Measurements from ENCODE around the gene PGRMC1.
A peak's percentile ranks its signal among the peaks of the same experiment; 100 is the strongest.
"Not testable (repeated sequence)": the region's sequence is repeated elsewhere in the genome, so short reads cannot be mapped to it uniquely, and the experiment has no call there.

The PGRMC1 gene

DNA sequence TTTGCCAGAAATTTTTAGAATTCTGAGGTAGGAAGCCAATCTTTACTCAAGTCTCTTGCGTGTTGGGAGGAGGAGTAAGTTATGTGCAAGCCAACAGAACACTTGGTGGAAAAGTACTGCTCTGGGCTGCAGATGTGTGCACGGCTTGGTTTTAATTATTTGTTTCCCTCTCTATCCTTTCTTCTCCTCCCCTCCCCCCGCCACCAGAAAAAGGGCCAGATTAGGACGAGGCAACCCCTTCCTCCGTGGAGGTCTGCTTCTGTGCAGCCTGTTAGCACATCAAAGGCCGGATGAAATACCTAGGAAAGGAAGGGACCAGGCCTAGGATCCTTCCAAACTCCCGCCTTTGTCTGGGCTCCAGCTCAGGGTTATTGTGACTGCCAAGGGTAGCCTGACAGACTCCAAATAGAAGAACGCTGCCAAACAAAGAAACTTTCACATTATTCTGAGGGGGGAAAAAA is 1.0 kb upstream of the PGRMC1 start:
- DNase-seq (ENCODE audit: low read depth), result no peak

- DNase-seq (ENCODE audit: low read depth), result peak; percentile 67
Measured at GRCh38 chrX:119236623-119237561, 807 bp downstream of the PGRMC1 start.

DNA sequence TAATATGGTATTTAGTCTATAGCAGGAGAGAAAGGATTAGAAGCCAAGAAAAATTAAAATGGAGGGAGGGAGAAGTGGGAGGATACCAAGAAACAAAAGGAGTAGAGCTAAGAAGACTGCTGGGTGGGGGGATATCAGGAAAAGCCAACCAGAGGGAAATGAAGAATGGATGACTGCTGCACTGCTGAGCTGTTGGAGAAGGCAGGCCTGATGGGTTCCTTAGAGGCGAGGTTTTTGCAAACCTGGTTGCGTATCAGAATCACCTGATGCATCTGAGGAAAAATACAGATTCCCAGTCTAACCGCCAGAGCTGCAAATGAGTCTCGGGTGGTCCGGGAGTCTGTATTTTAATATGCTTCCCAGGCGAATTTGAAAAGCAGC is 1.5 kb downstream of the PGRMC1 start:
- DNase-seq (ENCODE audit: low read depth), result no peak

DNA sequence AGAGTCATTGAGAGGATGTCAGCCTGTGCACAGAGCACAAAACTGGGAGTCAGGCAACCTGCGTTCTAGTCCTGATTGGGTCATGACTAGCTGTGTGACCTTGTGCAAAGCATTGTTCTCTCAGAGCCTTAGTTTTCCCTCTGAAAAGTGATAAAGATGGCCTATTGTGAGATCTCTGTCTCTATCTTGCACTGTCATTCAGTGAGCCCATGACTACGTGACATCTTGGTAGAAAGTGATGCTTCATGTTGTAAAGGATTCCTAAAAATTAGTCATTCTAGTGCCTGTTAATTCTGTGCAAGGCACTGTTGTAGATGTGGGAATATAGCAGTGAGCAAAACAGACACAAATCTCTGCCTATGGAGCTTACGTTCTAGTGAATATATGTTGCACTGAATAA is 2.5 kb downstream of the PGRMC1 start:
- DNase-seq (ENCODE audit: low read depth), result no peak

- peak; percentile 87 for DNase-seq (ENCODE audit: low read depth)
Measured at GRCh38 chrX:119240356-119240755, 4.3 kb downstream of the PGRMC1 start.

DNA sequence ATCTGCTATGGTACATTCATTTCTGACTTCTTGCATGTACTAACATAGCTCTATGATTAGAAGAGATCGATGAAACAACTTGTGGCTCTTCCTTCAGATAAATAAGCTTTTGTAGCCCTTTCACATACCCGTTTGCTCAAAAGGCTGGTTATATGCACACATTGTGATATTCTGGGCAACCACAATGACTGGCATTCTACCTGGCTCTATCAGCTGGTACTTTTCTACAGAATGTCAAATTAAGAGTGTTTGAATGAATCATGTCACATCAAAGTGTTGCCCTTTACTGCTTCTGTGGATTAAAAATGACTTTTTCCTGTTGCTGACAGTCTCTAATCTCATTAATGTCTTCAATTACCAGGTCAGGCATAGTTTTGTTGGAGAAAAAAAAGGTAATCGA is 11.6 kb downstream of the PGRMC1 start:
- DNase-seq (ENCODE audit: low read depth), result no peak

DNA sequence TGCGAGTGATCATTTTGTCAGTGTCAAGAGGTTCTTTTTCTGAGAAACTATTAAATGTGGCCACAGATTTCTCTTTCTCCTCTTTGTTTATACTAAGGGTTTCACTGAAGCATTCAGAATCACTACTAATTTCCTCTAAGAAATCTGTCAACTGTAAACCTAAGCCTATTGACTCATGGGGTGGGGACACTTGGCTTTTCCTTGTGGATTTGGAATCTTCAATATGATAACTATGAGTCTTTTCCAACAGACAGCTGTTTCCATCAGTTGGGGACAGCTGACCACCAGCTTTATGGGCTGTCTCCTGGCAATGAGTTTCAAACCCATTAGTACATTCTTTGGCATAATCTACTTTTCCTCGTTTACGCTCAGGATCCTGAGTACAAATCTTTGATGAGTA is 13.8 kb downstream of the PGRMC1 start:
- DNase-seq (ENCODE audit: low read depth), result no peak

DNA sequence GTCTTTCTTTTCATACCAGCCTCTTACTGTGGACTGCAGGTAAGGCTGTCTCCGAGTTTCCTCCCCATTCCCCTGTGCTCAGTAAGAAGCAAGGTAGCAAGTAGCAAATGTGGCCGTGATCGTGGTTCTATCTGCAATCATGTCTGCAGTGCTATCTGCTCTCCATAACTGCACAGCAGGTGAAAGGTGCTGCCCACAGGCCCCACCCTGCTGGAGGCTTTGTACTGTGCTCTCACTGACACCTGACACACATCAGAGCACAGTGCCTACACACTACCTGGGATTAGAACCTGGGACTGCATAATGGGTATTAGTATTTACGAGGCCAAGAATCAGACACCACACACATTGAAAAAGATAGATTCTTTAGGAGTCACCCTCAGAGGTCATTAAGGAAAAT is 15.3 kb downstream of the PGRMC1 start:
- DNase-seq (ENCODE audit: low read depth), result no peak

- no peak for DNase-seq (ENCODE audit: low read depth)
Measured at GRCh38 chrX:119252716-119253115, 16.6 kb downstream of the PGRMC1 start.

DNA sequence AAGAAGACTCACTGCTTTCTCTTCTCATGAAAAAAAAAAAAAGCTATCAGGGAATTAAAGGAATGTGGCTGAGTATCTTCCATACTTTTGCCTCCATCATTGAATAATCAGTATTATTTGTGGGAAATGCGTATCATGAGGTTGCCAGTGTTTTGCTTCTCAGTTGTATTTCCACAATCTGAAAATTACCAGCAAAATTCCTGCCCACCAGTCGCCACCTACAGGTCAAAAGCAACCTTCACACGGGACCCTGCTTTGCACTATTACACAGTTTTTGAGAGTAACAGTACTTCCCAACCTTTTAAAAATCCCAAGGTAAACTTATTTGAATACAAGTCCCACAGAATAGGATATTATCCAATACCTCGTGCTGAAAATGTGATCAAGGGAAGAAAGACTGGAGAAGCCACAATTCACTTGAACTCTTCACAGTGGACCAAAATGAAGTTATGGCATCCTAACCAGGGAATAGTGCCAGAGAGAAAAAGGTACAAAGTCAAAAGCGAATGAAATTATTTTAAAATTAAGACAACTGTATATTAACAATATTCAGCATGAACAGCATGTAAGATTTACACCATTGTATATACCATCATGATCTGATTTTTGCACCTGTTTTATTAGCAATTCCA is 30.4 kb downstream of the PGRMC1 start:
- DNase-seq (ENCODE audit: low read depth), result peak; percentile 33

- DNase-seq (ENCODE audit: low read depth), result not testable (repeated sequence)
Measured at GRCh38 chrX:119267115-119267514, 31.0 kb downstream of the PGRMC1 start.

- DNase-seq (ENCODE audit: low read depth), result no peak
Measured at GRCh38 chrX:119272882-119273419, 36.9 kb downstream of the PGRMC1 start.

DNA sequence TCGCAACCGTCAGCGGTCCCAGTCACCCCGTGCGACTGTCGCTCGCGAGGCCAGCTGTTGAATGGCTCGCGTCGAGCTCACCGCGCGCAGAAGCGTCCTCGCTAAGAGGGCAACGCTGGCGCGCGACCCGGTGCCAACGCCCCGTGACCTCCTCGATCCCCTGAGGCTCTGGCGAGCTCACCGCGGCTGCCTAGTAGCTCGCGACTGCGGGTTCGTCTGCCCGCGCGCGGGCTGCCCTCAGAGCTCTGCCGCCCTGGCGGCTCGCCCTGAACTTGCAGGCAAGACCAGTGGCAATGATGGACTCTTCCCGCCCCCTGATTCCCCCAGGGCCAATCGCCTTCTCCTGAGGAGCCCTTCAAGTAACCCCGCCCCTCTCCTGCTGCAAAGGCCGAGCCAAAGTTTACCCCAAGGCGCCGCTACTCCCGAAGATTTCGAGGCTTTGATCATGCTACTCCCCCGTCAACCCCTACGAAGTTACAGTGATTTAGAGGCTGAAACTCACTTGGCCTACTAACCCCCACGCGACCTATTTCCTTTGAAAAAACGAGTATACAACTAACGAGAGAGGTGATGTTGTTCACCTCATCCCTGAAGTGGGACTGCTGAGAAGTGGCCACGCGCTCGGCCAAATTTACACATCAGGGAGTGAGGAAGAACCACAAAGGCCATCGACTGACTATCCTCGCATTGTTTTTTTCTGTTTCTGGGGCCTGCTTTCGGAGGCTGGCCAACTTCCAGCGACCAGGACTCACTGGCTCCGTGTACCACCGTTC is 37.5 kb downstream of the PGRMC1 start:
- peak; percentile 42 for DNase-seq (ENCODE audit: low read depth)

DNA sequence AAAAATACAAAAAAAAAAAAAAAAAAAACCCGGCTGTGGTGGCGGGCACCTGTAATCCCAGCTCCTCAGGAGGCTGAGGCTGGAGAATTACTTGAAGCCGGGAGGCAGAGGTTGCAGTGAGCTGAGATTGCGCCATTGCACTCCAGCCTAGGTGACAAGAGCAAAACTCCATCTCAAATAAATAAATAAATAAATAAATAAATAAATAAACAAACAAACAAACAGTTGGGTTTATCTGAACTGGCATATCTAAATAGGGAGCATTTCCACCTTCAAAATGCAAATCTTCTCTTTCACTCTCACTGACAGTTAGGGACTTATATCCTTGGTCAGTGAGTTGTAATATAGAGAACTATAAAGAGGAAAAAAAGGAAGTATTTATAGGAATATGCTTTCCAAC is 46.3 kb downstream of the PGRMC1 start:
- DNase-seq (ENCODE audit: low read depth), result not testable (repeated sequence)

DNA sequence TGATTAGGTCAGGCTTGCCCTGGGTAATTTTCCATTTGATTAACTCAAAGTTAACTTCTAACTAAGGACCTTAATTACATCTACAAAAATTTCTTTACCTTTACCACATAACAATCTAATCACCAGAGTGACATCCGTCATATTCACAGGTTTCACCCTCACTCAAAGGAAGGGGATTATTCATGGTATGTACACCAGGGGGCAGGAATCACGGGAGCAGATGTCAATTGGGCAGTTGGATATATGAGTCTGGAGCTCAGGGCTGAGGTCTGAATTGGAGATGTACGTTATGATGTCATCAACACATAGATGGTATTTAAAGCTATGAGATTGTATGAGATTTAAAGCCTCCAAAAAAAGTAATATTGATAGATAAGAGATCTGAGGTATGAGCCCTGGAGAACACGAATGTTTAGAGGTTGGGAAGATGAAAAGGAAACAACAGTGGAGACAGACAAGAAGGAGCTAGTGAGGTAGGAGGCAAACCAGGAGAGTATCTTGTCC is 52.9 kb downstream of the PGRMC1 start:
- no peak for DNase-seq (ENCODE audit: low read depth)

- peak; percentile 10 for DNase-seq (ENCODE audit: low read depth)
Measured at GRCh38 chrX:119290476-119290875, 54.4 kb downstream of the PGRMC1 start.

GRCh38 chrX:119291246-119291645 is 55.2 kb downstream of the PGRMC1 start:
- DNase-seq (ENCODE audit: low read depth), result not testable (repeated sequence)

GRCh38 chrX:119292445-119292844 is 56.4 kb downstream of the PGRMC1 start:
- no peak for DNase-seq (ENCODE audit: low read depth)

All from iris pigment epithelial cell (primary cell).